Measurements from ENCODE around the gene CRB1. TPM values are rescaled to one million over a fixed set of nuclear protein-coding genes. Genes with fewer than 3 reads are reported as not detected.

Gene CRB1
- polyA plus RNA-seq, 1 donor from 2014 or later = 2.3 TPM

DNA sequence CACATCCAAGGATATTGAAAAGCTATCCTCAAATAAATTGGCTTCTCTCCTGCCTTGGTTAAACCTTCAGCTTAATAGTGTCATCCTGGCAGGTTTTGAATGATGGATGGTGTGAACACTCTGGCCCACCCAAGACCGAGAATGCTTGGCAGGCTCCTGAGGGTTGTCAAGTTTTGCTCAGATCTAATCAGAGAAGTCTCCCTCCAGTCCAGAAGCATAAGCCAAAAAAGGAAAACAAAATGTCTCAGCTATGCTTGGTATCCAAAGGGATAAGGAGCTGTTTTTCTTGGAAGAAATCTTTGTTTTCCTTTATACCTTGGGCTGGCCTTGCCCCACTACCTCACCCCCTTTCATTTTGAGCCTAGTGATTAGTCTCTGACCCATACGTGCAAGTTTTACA is 172.7 kb downstream of the CRB1 start:
- no peaks in the 10 kb centered on the region for H3K36me3 ChIP-seq (ENCODE audit: insufficient read depth, low read length)
- no peak for TF ChIP-seq POLR2AphosphoS5 (IDR thresholded peaks at IDR 0.05)
- no peak for TF ChIP-seq CTCF (IDR thresholded peaks at IDR 0.05; ENCODE audit: poor library complexity, severe bottlenecking)
- no peak for TF ChIP-seq EP300 (conservative IDR thresholded peaks at IDR 0.05; ENCODE audit: poor library complexity, severe bottlenecking)
- TF ChIP-seq RAD21 (conservative IDR thresholded peaks at IDR 0.05) = no peak
- no peak for TF ChIP-seq EZH2 (IDR thresholded peaks at IDR 0.05; ENCODE audit: borderline replicate concordance, insufficient read depth, low read length, poor library complexity, severe bottlenecking)
- TF ChIP-seq, protein P1, sequence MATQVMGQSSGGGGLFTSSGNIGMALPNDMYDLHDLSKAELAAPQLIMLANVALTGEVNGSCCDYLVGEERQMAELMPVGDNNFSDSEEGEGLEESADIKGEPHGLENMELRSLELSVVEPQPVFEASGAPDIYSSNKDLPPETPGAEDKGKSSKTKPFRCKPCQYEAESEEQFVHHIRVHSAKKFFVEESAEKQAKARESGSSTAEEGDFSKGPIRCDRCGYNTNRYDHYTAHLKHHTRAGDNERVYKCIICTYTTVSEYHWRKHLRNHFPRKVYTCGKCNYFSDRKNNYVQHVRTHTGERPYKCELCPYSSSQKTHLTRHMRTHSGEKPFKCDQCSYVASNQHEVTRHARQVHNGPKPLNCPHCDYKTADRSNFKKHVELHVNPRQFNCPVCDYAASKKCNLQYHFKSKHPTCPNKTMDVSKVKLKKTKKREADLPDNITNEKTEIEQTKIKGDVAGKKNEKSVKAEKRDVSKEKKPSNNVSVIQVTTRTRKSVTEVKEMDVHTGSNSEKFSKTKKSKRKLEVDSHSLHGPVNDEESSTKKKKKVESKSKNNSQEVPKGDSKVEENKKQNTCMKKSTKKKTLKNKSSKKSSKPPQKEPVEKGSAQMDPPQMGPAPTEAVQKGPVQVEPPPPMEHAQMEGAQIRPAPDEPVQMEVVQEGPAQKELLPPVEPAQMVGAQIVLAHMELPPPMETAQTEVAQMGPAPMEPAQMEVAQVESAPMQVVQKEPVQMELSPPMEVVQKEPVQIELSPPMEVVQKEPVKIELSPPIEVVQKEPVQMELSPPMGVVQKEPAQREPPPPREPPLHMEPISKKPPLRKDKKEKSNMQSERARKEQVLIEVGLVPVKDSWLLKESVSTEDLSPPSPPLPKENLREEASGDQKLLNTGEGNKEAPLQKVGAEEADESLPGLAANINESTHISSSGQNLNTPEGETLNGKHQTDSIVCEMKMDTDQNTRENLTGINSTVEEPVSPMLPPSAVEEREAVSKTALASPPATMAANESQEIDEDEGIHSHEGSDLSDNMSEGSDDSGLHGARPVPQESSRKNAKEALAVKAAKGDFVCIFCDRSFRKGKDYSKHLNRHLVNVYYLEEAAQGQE (IDR thresholded peaks at IDR 0.05; ENCODE audit: borderline replicate concordance) = no peak
- no peak for TF ChIP-seq MXI1 (conservative IDR thresholded peaks at IDR 0.05; ENCODE audit: poor library complexity, severe bottlenecking)
- TF ChIP-seq TAF1 (IDR thresholded peaks at IDR 0.05; ENCODE audit: low read depth) = no peak
- no peak for TF ChIP-seq SMC3 (conservative IDR thresholded peaks at IDR 0.05; ENCODE audit: poor library complexity)
- no peak overlapping the region for H3K27ac ChIP-seq (ENCODE audit: low read length)
- H2AFZ ChIP-seq (ENCODE audit: low read depth, low read length) = no peak overlapping the region
- H4K20me1 ChIP-seq (ENCODE audit: insufficient read depth) = no peaks in the 10 kb centered on the region
- no peak overlapping the region for H3K4me2 ChIP-seq (ENCODE audit: low read length)
- no peaks in the 10 kb centered on the region for H3K9me2 ChIP-seq (ENCODE audit: insufficient read depth, low read length)
- H3K79me2 ChIP-seq (replicated peaks; ENCODE audit: insufficient read depth, low read length) = no peaks in the 10 kb centered on the region
- no peak overlapping the region for H3K4me3 ChIP-seq (ENCODE audit: low read length)
- no peak overlapping the region for H3K9ac ChIP-seq (ENCODE audit: low read length)
- no peaks in the 10 kb centered on the region for H3K9me3 ChIP-seq (ENCODE audit: low read length)
- H3K27me3 ChIP-seq (ENCODE audit: insufficient read depth, low read depth, low read length) = no peaks in the 10 kb centered on the region
- no peaks in the 10 kb centered on the region for H3F3A ChIP-seq (ENCODE audit: insufficient read depth, low read length, poor library complexity, severe bottlenecking)

- no peak overlapping the region for H3K9ac ChIP-seq (ENCODE audit: low read length)
- H3K9me3 ChIP-seq (ENCODE audit: low read length) = no peaks in the 10 kb centered on the region
- H3K4me3 ChIP-seq (ENCODE audit: low read length) = no peak overlapping the region
- H2AFZ ChIP-seq (ENCODE audit: low read depth, low read length) = no peak overlapping the region
- H4K20me1 ChIP-seq (ENCODE audit: insufficient read depth) = no peaks in the 10 kb centered on the region
- H3K27me3 ChIP-seq (ENCODE audit: insufficient read depth, low read depth, low read length) = no peaks in the 10 kb centered on the region
- no peak overlapping the region for H3K4me2 ChIP-seq (ENCODE audit: low read length)
- no peaks in the 10 kb centered on the region for H3K9me2 ChIP-seq (ENCODE audit: insufficient read depth, low read length)
- no peak overlapping the region for H3K27ac ChIP-seq (ENCODE audit: low read length)
- no peaks in the 10 kb centered on the region for H3F3A ChIP-seq (ENCODE audit: insufficient read depth, low read length, poor library complexity, severe bottlenecking)
- TF ChIP-seq EZH2 (IDR thresholded peaks at IDR 0.05; ENCODE audit: borderline replicate concordance, insufficient read depth, low read length, poor library complexity, severe bottlenecking) = no peak
- TF ChIP-seq MXI1 (conservative IDR thresholded peaks at IDR 0.05; ENCODE audit: poor library complexity, severe bottlenecking) = no peak
- no peak for TF ChIP-seq EP300 (conservative IDR thresholded peaks at IDR 0.05; ENCODE audit: poor library complexity, severe bottlenecking)
- no peak for TF ChIP-seq TAF1 (IDR thresholded peaks at IDR 0.05; ENCODE audit: low read depth)
- no peak for TF ChIP-seq SMC3 (conservative IDR thresholded peaks at IDR 0.05; ENCODE audit: poor library complexity)
- TF ChIP-seq POLR2AphosphoS5 (IDR thresholded peaks at IDR 0.05) = no peak
- no peak for TF ChIP-seq CTCF (IDR thresholded peaks at IDR 0.05; ENCODE audit: poor library complexity, severe bottlenecking)
- TF ChIP-seq, protein P1 (IDR thresholded peaks at IDR 0.05; ENCODE audit: borderline replicate concordance) = no peak
- TF ChIP-seq RAD21 (conservative IDR thresholded peaks at IDR 0.05) = no peak
- H3K79me2 ChIP-seq (replicated peaks; ENCODE audit: insufficient read depth, low read length) = no peaks in the 10 kb centered on the region
- H3K36me3 ChIP-seq (ENCODE audit: insufficient read depth, low read length) = no peaks in the 10 kb centered on the region
Measured at GRCh38 chr1:197441999-197442414, 174.0 kb downstream of the CRB1 start.

All from neural cell (in vitro differentiated cells).